ENCODE measurements around the gene C2orf80.

C2orf80 gene

DNA sequence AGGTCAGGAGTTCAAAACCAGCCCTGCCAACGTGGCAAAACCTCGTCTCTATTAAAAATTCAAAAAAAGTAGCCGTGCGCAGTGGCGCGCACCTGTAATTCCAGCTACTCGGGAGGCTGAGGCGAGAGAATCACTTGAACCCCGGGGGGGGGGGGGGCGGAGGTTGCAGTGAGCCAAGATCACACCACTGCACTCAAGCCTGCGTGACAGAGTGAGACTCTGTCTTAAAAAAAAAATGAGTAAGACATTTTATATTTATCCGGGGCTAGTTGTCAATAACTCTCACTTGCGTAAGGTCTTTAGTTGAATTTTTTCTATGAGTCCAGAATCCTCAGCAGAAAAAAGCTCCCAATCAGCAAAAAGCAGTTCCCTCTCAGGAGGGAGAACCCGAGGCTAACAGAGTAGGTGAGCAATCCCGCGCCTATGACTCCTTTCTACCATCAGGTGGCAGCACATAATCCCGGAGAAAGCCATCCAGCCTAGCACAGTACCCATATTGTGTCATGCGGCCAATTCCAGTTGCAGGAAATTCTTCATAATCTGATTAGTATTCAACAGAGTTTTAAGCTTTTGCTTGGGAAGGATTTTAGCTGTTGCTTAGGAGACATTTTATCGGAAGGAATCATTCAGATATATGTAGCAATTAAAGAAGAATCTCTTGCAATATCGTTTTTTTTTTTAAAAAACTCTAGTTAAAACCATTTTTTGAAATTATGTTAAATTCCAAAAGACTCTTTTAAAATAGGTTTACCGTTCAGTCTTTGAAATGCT is 14.6 kb downstream of the C2orf80 start:
- POLR2A ChIA-PET: interaction anchor here (2.7 kb wide), 1 partner anchor 79 kb away, joined by 9 read pairs; the partner anchor contains the start of gene IDH1
- DNase-seq (ENCODE audit: extremely low spot score): peak; percentile 81

DNA sequence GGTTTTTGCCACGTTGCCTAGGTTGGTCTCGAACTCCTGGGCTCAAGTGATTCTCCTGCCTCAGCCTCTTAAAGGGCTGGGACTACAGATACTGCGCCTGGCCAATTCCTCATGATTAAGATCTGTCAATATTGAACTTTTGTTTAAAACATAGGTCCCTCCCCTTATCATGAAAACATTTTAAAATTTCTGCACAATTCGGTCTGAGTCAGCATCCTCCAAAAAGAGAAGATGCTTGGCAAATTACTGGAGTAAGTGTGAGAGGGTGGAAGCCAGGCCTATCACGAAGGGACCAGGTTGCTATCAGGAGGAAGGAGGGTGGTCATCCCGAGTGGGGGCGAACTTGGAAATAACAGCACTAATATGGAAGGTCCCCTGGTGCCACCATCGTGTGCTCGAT is 15.7 kb downstream of the C2orf80 start:
- no peak for DNase-seq (ENCODE audit: extremely low spot score)
- CTCF ChIA-PET: interaction anchor here (0.9 to 2.0 kb wide), 3 partner anchors 26 to 80 kb away, joined by 3 to 14 read pairs (median 4); no protein-coding TSS in a partner anchor
- POLR2A ChIA-PET: interaction anchor here (2.7 kb wide), 1 partner anchor 80 kb away, joined by 9 read pairs; the partner anchor contains the start of gene IDH1
- TF ChIP-seq, protein P1, sequence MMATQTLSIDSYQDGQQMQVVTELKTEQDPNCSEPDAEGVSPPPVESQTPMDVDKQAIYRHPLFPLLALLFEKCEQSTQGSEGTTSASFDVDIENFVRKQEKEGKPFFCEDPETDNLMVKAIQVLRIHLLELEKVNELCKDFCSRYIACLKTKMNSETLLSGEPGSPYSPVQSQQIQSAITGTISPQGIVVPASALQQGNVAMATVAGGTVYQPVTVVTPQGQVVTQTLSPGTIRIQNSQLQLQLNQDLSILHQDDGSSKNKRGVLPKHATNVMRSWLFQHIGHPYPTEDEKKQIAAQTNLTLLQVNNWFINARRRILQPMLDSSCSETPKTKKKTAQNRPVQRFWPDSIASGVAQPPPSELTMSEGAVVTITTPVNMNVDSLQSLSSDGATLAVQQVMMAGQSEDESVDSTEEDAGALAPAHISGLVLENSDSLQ (IDR thresholded peaks at IDR 0.05): no peak
- TF ChIP-seq SP1 (IDR thresholded peaks at IDR 0.05) (no peak), L3MBTL2 (conservative IDR thresholded peaks at IDR 0.05) (no peak), LEF1 (IDR thresholded peaks at IDR 0.05; ENCODE audit: borderline replicate concordance) (no peak), BHLHE40 (IDR thresholded peaks at IDR 0.05; ENCODE audit: borderline replicate concordance) (no peak), TARDBP (IDR thresholded peaks at IDR 0.05) (no peak), ARNT (IDR thresholded peaks at IDR 0.05) (no peak), FOXK2 (IDR thresholded peaks at IDR 0.05) (no peak), CTBP1 (IDR thresholded peaks at IDR 0.05; ENCODE audit: borderline replicate concordance) (no peak), HDGF (IDR thresholded peaks at IDR 0.05; ENCODE audit: borderline replicate concordance) (no peak), SUZ12 (IDR thresholded peaks at IDR 0.05) (no peak), ZNF384 (IDR thresholded peaks at IDR 0.05) (no peak), FOXA1 (IDR thresholded peaks at IDR 0.05) (no peak), FOXM1 (IDR thresholded peaks at IDR 0.05; ENCODE audit: borderline replicate concordance) (no peak)

More for the DNA sequence above, 14.6 kb downstream of the C2orf80 start:
- CTCF ChIA-PET: interaction anchor here (0.6 to 2.0 kb wide), 19 partner anchors 11 to 227 kb away, joined by 3 to 14 read pairs (median 3); partner anchors contain the start of gene PIKFYVE
- TF ChIP-seq BHLHE40 (IDR thresholded peaks at IDR 0.05; ENCODE audit: borderline replicate concordance): no peak
- TF ChIP-seq, protein P1 (IDR thresholded peaks at IDR 0.05): no peak
- no peak for TF ChIP-seq FOXM1 (IDR thresholded peaks at IDR 0.05; ENCODE audit: borderline replicate concordance)
- TF ChIP-seq FOXA1 (IDR thresholded peaks at IDR 0.05): no peak
- no peak for TF ChIP-seq ARNT (IDR thresholded peaks at IDR 0.05)
- TF ChIP-seq NFRKB (IDR thresholded peaks at IDR 0.05): no peak
- TF ChIP-seq SP1 (IDR thresholded peaks at IDR 0.05): no peak
- TF ChIP-seq TARDBP (IDR thresholded peaks at IDR 0.05): no peak
- TF ChIP-seq HDGF (IDR thresholded peaks at IDR 0.05; ENCODE audit: borderline replicate concordance): no peak
- TF ChIP-seq CTBP1 (IDR thresholded peaks at IDR 0.05; ENCODE audit: borderline replicate concordance): no peak
- TF ChIP-seq SUZ12 (IDR thresholded peaks at IDR 0.05): no peak
- no peak for TF ChIP-seq LEF1 (IDR thresholded peaks at IDR 0.05; ENCODE audit: borderline replicate concordance)
- TF ChIP-seq FOXK2 (IDR thresholded peaks at IDR 0.05): no peak
- TF ChIP-seq ZNF384 (IDR thresholded peaks at IDR 0.05): no peak
- no peak for TF ChIP-seq L3MBTL2 (conservative IDR thresholded peaks at IDR 0.05)
- TF ChIP-seq ELF4 (IDR thresholded peaks at IDR 0.05): no peak

DNA sequence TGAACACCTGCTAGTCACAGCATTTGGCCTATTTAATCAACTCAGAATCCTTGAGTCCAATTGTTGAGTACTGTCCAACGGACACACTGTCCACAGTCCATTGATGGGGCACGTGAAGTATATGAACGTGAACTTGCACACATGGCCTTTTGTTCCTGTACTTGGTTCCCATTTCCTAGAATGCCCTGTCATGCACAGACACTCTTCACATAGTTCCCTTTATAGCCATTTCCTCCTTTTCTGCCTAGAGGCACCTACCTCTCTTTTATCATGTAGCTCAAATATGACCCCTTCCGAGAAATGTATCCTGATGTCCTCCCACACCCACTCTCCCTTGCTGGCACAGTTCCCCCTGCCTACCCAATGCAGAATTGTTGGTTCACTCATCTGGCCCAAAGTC is 17.7 kb downstream of the C2orf80 start:
- ChIA-PET POLR2A (no interaction called here), CTCF (no interaction called here)
- DNase-seq (ENCODE audit: extremely low spot score): no peak

DNA sequence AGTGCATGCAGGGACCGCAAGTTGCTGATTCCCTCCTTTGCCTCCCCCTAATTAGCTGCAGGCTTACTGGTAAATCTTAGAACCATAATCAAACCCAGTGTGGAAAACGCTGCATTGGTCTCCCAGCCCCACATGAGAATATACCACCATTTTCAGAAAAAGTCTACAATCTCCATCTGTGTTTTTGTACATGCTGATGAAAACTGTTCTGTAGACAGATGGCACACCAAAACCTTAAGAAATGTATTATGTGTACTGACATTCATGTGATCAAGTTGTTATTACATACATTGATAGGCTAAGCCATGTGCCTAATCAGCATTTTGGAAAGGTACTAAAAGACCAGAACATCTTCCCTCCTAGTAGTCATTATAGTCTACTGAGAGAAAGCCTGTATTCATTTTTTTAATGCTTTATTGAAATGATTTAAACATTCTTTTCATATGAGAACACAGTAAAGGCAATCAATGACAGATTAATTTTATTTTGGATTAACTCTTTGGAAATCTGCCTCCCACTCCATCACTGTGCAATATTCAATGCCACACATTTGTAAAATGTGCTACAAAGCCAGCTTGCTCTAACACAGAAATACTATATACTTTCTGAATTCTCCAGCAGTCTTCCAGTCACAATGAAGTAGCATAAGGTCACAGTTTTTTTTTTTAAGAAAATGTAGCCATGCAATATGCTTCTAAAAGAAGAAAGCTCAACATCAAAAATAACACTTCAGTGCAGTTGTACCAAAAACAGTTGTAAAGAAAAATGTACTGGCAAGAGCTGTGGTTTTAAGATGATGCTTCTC is 24.7 kb downstream of the C2orf80 start:
- no peak for DNase-seq (ENCODE audit: extremely low spot score)
- CTCF ChIA-PET: interaction anchor here (2.3 kb wide), 1 partner anchor 10 kb away, joined by 9 read pairs; no protein-coding TSS in a partner anchor
- POLR2A ChIA-PET: no interaction called here
- TF ChIP-seq L3MBTL2 (conservative IDR thresholded peaks at IDR 0.05) (no peak), SP1 (IDR thresholded peaks at IDR 0.05) (no peak), FOXM1 (IDR thresholded peaks at IDR 0.05; ENCODE audit: borderline replicate concordance) (no peak), SUZ12 (IDR thresholded peaks at IDR 0.05) (no peak), NFRKB (IDR thresholded peaks at IDR 0.05) (no peak), CTBP1 (IDR thresholded peaks at IDR 0.05; ENCODE audit: borderline replicate concordance) (no peak), ELF4 (IDR thresholded peaks at IDR 0.05) (no peak), ARNT (IDR thresholded peaks at IDR 0.05) (no peak), FOXA1 (IDR thresholded peaks at IDR 0.05) (no peak), HDGF (IDR thresholded peaks at IDR 0.05; ENCODE audit: borderline replicate concordance) (no peak), BHLHE40 (IDR thresholded peaks at IDR 0.05; ENCODE audit: borderline replicate concordance) (no peak), TARDBP (IDR thresholded peaks at IDR 0.05) (no peak), FOXK2 (IDR thresholded peaks at IDR 0.05) (no peak), ZNF384 (IDR thresholded peaks at IDR 0.05) (no peak), LEF1 (IDR thresholded peaks at IDR 0.05; ENCODE audit: borderline replicate concordance) (no peak)
- TF ChIP-seq, protein P1 (IDR thresholded peaks at IDR 0.05): no peak

More for the DNA sequence above, 17.7 kb downstream of the C2orf80 start:
- TF ChIP-seq, protein P1 (IDR thresholded peaks at IDR 0.05): no peak
- no peak for TF ChIP-seq ZNF384 (IDR thresholded peaks at IDR 0.05)
- no peak for TF ChIP-seq ARNT (IDR thresholded peaks at IDR 0.05)
- TF ChIP-seq L3MBTL2 (conservative IDR thresholded peaks at IDR 0.05): no peak
- no peak for TF ChIP-seq CTBP1 (IDR thresholded peaks at IDR 0.05; ENCODE audit: borderline replicate concordance)
- TF ChIP-seq SUZ12 (IDR thresholded peaks at IDR 0.05): no peak
- TF ChIP-seq FOXK2 (IDR thresholded peaks at IDR 0.05): no peak
- TF ChIP-seq FOXA1 (IDR thresholded peaks at IDR 0.05): no peak
- TF ChIP-seq BHLHE40 (IDR thresholded peaks at IDR 0.05; ENCODE audit: borderline replicate concordance): no peak
- no peak for TF ChIP-seq LEF1 (IDR thresholded peaks at IDR 0.05; ENCODE audit: borderline replicate concordance)
- no peak for TF ChIP-seq FOXM1 (IDR thresholded peaks at IDR 0.05; ENCODE audit: borderline replicate concordance)
- TF ChIP-seq HDGF (IDR thresholded peaks at IDR 0.05; ENCODE audit: borderline replicate concordance): no peak
- TF ChIP-seq ELF4 (IDR thresholded peaks at IDR 0.05): no peak

Measured in HEK293T (cell line).